Activated T-cell treated with anti-CD3 and anti-CD28 coated beads, Interleukin-2, amount 50 U/mL, for 72 hours (primary cell): ENCODE data around the gene NAGLU. TPM values are rescaled to one million over a fixed set of nuclear protein-coding genes. Genes with fewer than 3 reads are reported as not detected.
A peak's percentile ranks its signal among the peaks of the same experiment; 100 is the strongest.

Experiments
- ATAC-seq, 2 donors: fragments of 150-1000 bp; cut with Tn5 transposase; replicated peaks in 1 of 2; 2 replicates each; pipeline ENCODE4 v1.10.0; 2021; ENCODE audit warnings: moderate library complexity in 2 of 2, mild to moderate bottlenecking in 1 of 2
- DNase-seq, 2 donors: peaks; one replicate each; pipeline ENCODE4 v3.0.0; 2021 to 2022; ENCODE audit warnings: mixed read lengths in 1 of 2
- H3K27ac Mint-ChIP-seq: one replicate; pipeline ENCODE4 v1.8.0; 2022; ENCODE audit warnings: mild to moderate bottlenecking, moderate library complexity, mixed read lengths
- H3K27me3 Mint-ChIP-seq: one replicate; pipeline ENCODE4 v1.8.0; 2022; ENCODE audit warnings: low read depth, mixed read lengths
- H3K36me3 Mint-ChIP-seq, 2 donors: one replicate each; pipeline ENCODE4 v1.8.0; 2022; ENCODE audit warnings: mixed read lengths in 2 of 2, mild to moderate bottlenecking in 1 of 2; ENCODE audit not compliant: insufficient read depth in 2 of 2
- H3K4me1 Mint-ChIP-seq: one replicate; pipeline ENCODE4 v1.8.0; 2022; ENCODE audit warnings: low read depth, mixed read lengths
- H3K4me3 Mint-ChIP-seq, 2 donors: one replicate each; pipeline ENCODE4 v1.8.0; 2022; ENCODE audit warnings: mild to moderate bottlenecking in 2 of 2, mixed read lengths in 2 of 2, moderate library complexity in 2 of 2
- H3K9me3 Mint-ChIP-seq, 2 donors: one replicate each; pipeline ENCODE4 v1.8.0; 2022; ENCODE audit warnings: mixed read lengths in 2 of 2
- total RNA-seq, 2 donors: library from RNA; stranded (reverse); gene quantifications; one replicate each; pipeline ENCODE4 v1.2.3, GENCODE V29; 2022

NAGLU gene
- 1 to 10 TPM; 9.4 to 9.8 TPM for total RNA-seq

DNA sequence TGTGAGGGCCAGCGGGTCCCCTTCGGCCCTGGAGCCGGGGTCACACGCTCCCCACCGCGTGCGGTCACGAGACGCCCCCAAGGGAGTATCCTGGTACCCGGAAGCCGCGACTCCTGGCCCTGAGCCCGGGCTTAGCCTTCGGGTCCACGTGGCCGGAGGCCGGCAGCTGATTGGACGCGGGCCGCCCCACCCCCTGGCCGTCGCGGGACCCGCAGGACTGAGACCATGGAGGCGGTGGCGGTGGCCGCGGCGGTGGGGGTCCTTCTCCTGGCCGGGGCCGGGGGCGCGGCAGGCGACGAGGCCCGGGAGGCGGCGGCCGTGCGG, at the start of gene NAGLU:
Gene NAGLU (plus strand): TSS at position 194 of the 324 bp plus-strand sequence. CDS start 32 bp downstream, at position 226.
- peaks cover 0 to 7% of the 10 kb centered on the region in 2 donors for H3K36me3 Mint-ChIP-seq
- peak within 1 kb of the TSS; percentile 78 for H3K27ac Mint-ChIP-seq
- H3K4me1 Mint-ChIP-seq: peaks cover 50% of the 10 kb centered on the region

DNA sequence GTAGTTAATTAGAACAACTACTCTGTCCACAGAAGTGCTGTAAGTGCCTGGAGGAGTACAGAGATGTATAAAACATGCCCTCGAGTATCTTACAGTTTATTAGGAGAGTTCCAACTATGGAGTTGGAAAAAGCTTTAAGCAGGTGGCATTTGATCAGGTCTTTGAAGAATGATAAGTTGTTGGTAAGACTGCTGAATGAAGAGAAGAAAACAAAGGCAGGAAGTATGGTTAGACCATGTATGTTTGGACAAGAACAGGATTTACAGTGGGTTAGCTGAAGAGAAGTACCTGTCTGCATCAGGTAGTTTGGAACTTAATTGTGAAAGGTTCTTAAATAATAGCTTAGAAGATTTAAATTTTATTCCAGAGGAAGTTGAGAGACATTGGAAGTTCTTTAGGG, 48.0 kb upstream of the NAGLU start:
- Mint-ChIP-seq H3K27me3 (no peaks in the 10 kb centered on the region), H3K4me3 (no peak overlapping the region), H3K27ac (peak overlapping the region; percentile 20), H3K36me3 (peaks cover 8 to 12% of the 10 kb centered on the region in 2 donors), H3K4me1 (peaks cover 27% of the 10 kb centered on the region), H3K9me3 (no peaks in the 10 kb centered on the region)
- DNase-seq (no peak), ATAC-seq (no peak)

More for the DNA sequence above, at the start of gene NAGLU:
- DNase-seq: peak; percentile 92 to 94
- peak within 1 kb of the TSS; percentile 89 to 93 for H3K4me3 Mint-ChIP-seq
- ATAC-seq: peak; percentile 94
- no peaks in the 10 kb centered on the region for H3K27me3 Mint-ChIP-seq
- H3K9me3 Mint-ChIP-seq: no peaks in the 10 kb centered on the region

DNA sequence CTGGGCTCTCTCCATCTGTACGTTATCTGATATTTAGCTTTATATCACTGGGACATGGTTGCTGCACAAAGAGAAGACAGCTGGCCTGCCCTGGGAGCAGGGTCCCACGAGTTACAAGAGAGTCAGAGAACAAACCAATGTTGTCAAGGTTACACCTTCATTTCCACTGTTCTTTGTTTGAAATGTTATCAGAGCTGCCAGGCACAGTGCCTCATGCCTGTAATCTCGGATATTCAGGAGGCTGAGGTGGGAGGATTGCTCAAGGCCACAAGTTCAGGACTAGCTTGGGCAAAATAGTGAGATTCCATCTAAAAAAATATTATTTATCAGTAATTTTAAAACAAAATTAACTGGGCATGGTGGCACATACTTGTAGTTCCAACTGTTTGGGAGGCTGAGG, 42.7 kb upstream of the NAGLU start:
- Mint-ChIP-seq H3K4me3 (no peak overlapping the region), H3K4me1 (no peaks in the 10 kb centered on the region)
- no peak for ATAC-seq

DNA sequence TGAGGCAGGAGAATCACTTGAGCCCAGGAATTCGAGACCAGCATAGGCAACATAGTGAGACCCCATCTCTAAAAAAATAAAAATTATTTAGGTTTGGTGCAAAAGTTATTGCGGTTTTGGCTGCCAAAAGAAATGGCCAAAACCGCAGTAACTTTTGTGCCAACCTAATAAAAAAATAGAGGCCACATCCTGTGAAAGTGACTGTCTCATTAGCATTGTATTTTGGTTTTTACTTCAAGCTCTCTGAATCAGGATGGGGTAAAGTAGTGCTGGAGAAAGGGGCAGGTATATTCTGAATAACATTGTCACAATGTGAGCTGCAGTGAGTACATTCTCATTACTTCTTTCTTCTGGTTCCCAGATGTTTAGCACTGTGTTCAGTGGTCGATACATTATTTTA, 41.4 kb upstream of the NAGLU start:
- ATAC-seq (no peak), DNase-seq (no peak)
- no peaks in the 10 kb centered on the region for H3K27me3 Mint-ChIP-seq
- no peaks in the 10 kb centered on the region for H3K9me3 Mint-ChIP-seq
- no peaks in the 10 kb centered on the region for H3K4me1 Mint-ChIP-seq
- H3K4me3 Mint-ChIP-seq: no peak overlapping the region
- peaks cover 4 to 6% of the 10 kb centered on the region in 2 donors for H3K36me3 Mint-ChIP-seq
- no peak overlapping the region for H3K27ac Mint-ChIP-seq

More for the DNA sequence above, 42.7 kb upstream of the NAGLU start:
- peaks cover 6 to 11% of the 10 kb centered on the region in 2 donors for H3K36me3 Mint-ChIP-seq
- H3K27me3 Mint-ChIP-seq: no peaks in the 10 kb centered on the region
- no peak overlapping the region for H3K27ac Mint-ChIP-seq
- DNase-seq: no peak
- no peaks in the 10 kb centered on the region for H3K9me3 Mint-ChIP-seq

DNA sequence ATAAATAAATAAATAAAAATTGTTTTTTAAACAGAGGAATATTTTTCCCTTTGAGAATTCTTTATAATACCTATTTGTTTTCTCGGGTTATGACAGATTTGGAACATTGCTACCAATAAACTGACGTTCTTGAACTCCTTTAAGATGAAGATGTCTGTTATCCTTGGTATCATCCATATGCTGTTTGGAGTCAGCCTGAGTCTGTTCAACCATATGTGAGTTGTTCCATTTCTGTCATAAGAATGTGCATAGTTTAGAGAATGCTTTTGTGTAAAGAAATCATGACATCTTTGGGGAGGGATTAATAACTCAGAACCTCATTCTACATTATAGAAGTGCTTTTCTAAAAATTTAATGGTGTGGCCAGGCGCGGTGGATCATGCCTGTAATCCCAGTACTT, 37.2 kb upstream of the NAGLU start:
- DNase-seq: no peak
- peaks cover 0 to 2% of the 10 kb centered on the region in 2 donors for H3K36me3 Mint-ChIP-seq
- H3K27ac Mint-ChIP-seq: no peak overlapping the region
- H3K9me3 Mint-ChIP-seq: no peaks in the 10 kb centered on the region
- no peaks in the 10 kb centered on the region for H3K4me1 Mint-ChIP-seq
- no peak overlapping the region for H3K4me3 Mint-ChIP-seq
- no peaks in the 10 kb centered on the region for H3K27me3 Mint-ChIP-seq
- ATAC-seq: no peak

DNA sequence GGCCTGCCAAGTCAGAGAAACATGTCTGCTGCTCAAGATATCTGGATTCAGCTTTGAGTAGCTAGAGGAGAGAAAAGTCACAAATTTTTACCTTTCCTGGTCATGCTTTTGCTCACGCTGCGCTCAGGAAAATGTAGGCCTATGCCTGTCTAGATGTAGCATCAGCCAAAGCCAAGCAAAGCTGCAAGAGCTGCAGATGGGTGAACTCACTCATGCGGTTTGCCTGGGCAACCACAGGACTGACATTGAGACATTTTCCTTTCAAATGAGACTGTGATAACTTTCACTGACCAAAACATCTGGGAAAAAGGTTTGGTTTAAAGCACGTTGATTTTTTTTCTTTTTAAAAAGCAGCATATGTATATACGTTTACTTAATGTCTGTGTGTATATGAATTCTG, 34.0 kb upstream of the NAGLU start:
- no peaks in the 10 kb centered on the region for H3K9me3 Mint-ChIP-seq
- H3K27ac Mint-ChIP-seq: no peak overlapping the region
- DNase-seq (no peak), ATAC-seq (no peak)
- H3K27me3 Mint-ChIP-seq: no peaks in the 10 kb centered on the region
- no peaks in the 10 kb centered on the region for H3K4me1 Mint-ChIP-seq
- H3K36me3 Mint-ChIP-seq: no peaks in the 10 kb centered on the region
- no peak overlapping the region for H3K4me3 Mint-ChIP-seq

DNA sequence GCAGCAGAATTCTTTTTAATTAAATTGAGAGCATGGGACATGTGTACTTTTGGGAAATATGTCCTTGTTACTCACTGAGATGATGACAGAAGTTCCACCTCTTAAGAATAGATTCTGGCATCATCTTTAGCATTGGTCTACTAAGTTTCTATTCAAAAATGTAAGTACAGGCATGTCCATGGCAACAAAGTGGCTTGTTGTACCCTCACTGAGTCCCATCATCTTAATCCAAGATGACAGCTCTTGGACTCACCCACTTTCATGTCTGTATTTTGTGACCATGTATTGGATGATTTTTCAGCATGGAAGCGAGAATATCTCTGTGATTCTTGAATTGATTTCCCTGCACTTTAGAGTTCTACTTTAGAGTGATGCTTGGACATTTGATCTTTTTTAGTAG, 33.1 kb upstream of the NAGLU start:
- Mint-ChIP-seq H3K27ac (no peak overlapping the region), H3K36me3 (peaks cover 0 to 1% of the 10 kb centered on the region in 2 donors), H3K9me3 (no peaks in the 10 kb centered on the region), H3K4me1 (no peaks in the 10 kb centered on the region), H3K27me3 (no peaks in the 10 kb centered on the region), H3K4me3 (no peak overlapping the region)
- DNase-seq: no peak
- no peak for ATAC-seq

DNA sequence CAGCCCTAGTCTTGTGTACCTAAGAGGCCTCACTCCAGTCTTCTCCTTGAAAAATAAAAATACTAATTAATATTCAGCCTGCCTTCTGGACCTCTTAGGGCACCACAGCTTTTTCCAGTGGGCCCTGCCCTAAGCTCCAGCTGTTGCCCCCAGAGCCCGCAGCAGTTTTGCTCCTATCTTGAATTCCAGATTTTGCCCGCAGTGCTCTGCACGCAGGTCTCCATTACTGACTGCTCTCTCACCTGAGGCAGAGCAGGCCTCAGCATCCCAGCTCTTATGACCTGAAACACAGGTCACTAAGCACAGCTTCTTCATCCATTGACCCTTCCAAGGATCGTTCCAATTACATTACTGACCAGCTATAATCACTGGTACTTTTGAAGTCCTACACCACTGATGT, 28.4 kb upstream of the NAGLU start:
- Mint-ChIP-seq H3K4me3 (no peak overlapping the region), H3K4me1 (no peaks in the 10 kb centered on the region), H3K9me3 (no peaks in the 10 kb centered on the region), H3K36me3 (peaks cover 0 to 2% of the 10 kb centered on the region in 2 donors), H3K27ac (no peak overlapping the region), H3K27me3 (peaks cover 5% of the 10 kb centered on the region)
- no peak for ATAC-seq
- DNase-seq: no peak

DNA sequence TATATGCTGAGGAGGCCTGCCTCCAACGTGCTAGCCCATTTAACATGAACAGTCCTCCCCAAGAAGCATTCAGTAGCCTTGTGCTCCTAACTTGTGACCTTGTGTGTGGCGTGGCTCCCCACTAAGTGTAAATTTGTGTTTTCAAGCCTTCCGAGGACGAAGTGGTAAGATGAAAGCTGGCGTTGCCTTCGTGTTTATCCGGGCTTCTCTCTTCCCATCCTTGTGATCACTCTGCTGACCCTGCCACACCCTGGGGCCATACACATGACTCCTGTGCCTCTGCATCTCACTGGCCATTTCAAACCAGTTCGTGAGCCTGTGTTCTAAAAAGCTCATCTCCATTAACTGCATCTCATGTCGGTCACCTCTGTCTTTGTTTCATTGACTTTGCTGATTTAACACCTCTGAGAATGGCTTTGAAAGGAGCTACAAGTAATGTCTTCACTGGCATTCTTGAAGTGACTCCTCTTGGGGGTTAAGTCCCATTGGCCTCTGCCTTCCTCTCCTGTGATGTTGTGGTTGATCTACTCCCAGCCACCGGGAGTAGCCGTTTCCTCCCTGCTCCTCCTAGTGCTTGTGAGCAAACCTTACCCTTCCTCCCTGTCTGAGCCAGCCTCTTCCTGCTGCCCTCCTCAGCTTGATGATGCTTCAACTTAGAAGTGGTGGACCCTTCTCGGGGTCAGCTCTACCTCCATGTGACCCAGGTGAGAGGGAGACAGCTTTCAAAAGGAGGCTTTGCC, 27.4 kb upstream of the NAGLU start:
- no peaks in the 10 kb centered on the region for H3K9me3 Mint-ChIP-seq
- DNase-seq (no peak), ATAC-seq (no peak)
- no peaks in the 10 kb centered on the region for H3K4me1 Mint-ChIP-seq
- no peak overlapping the region for H3K27ac Mint-ChIP-seq
- H3K36me3 Mint-ChIP-seq: peaks cover 0 to 2% of the 10 kb centered on the region in 2 donors
- peaks cover 5% of the 10 kb centered on the region for H3K27me3 Mint-ChIP-seq
- H3K4me3 Mint-ChIP-seq: no peak overlapping the region

DNA sequence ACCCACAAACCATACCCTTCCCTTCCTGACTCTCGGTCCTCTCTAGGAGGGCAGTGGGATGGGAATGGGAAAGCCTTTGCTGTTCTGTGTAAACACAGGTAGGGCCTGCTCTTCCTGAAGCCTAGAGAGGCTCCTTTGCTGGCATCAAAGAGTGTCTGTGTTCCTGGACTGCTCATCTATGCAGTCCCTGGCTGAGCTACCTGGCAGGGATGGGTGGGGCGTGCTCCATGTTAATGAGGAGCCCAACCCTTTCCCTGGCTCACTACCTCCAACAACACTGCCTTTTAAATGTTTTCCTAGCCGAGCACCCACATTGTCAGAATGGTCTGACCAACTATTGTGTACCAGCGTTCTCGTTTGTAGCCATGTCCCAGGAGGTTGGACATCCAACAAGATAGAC, 26.6 kb upstream of the NAGLU start:
- Mint-ChIP-seq H3K27ac (no peak overlapping the region), H3K27me3 (peaks cover 5% of the 10 kb centered on the region)
- no peak for ATAC-seq

DNA sequence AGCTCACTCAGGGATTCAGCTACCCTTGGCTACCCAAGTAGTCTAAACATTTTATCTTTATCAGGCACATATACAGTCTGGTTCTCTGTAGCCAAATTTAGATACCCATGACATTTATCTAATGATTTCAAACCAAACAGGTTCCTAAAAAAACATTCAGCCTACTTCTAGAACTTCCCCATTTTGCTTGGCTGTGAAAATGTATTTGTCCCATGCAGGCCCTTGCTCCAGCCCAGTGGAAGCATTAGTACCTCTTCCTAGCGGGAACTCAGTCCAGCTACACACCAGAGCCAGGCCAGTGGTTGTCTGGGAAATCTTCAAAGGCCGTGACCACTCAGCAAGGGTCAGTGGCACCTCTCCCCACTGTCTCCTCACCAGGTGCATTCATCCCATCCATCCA, 26.2 kb upstream of the NAGLU start:
- H3K27me3 Mint-ChIP-seq: peaks cover 5% of the 10 kb centered on the region
- no peak for ATAC-seq
- no peaks in the 10 kb centered on the region for H3K9me3 Mint-ChIP-seq
- H3K27ac Mint-ChIP-seq: no peak overlapping the region
- H3K4me1 Mint-ChIP-seq: no peaks in the 10 kb centered on the region
- H3K4me3 Mint-ChIP-seq: no peak overlapping the region
- H3K36me3 Mint-ChIP-seq: peaks cover 0 to 2% of the 10 kb centered on the region in 2 donors
- DNase-seq: no peak

More for the DNA sequence above, 26.6 kb upstream of the NAGLU start:
- H3K4me3 Mint-ChIP-seq: no peak overlapping the region
- no peak for DNase-seq
- no peaks in the 10 kb centered on the region for H3K4me1 Mint-ChIP-seq
- no peaks in the 10 kb centered on the region for H3K9me3 Mint-ChIP-seq
- H3K36me3 Mint-ChIP-seq: peaks cover 0 to 2% of the 10 kb centered on the region in 2 donors

DNA sequence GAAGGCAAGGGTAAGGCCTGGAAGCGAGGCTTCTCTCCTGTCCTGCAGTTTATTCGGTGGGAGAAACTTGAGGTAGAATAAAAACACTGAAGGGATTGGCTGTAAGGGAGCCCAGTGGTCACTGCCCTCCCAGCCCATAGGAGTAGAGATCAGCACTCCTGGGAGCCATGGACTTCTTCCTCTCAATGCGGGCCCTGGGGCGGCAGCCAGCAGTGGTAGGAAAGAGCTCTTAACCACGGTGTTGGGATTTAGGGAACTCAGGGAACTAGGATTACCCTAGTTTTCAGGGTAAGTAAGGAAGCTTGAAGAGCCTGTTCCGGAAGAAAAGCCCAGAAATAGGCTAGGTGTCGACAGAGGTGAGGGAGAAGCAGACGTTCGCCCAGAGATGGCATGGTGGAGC, 23.8 kb upstream of the NAGLU start:
- Mint-ChIP-seq H3K27me3 (peaks cover 5% of the 10 kb centered on the region), H3K9me3 (no peaks in the 10 kb centered on the region), H3K27ac (no peak overlapping the region), H3K4me3 (no peak overlapping the region), H3K36me3 (peaks cover 0 to 2% of the 10 kb centered on the region in 2 donors), H3K4me1 (no peaks in the 10 kb centered on the region)
- no peak for DNase-seq
- ATAC-seq: no peak

DNA sequence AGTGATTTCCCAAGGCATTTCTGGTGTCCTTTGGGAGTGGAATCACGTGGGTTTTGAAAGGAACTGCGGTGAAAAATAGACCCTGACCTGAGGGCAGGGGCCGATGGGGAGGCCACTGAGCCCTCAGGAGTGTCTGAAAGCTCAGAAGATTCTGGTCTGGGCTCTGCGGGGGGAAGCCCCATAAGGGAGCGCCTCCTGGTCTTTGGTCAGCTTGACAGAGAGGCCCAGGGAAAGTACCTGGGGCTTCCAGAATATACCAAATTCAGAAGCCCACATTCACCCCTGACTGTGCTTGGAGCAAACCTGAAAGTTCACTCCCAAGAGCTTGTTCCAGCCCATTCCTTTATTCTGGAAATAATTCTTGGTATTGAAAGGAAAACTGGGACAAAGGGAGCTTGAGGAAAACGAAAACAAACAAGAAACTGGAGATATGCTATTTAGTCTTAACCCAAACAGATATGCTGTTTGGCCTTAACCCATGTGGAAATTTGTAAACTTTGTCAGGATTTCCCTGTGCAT, 23.2 kb upstream of the NAGLU start:
- H3K9me3 Mint-ChIP-seq: no peaks in the 10 kb centered on the region

DNA sequence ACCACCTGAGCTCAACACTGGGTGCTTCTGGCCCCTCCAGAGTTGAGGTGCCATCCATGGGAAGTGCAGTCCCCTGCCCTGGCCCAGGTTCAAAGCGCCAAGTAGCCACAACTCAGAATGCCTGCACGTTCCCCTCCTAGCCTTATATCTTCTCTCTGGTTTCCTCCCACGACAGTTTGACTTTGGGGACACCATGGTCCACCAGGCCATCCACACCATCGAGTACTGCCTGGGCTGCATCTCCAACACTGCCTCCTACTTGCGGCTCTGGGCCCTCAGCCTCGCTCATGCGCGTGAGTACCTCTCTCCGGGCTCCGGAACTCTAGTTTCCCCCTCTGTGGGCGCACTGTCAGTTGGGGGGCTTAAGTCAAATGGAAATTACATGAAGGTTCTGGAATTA, 22.4 kb upstream of the NAGLU start:
- Mint-ChIP-seq H3K4me1 (no peaks in the 10 kb centered on the region), H3K4me3 (no peak overlapping the region), H3K36me3 (no peaks in the 10 kb centered on the region), H3K27ac (no peak overlapping the region), H3K27me3 (peaks cover 5% of the 10 kb centered on the region), H3K9me3 (no peaks in the 10 kb centered on the region)
- DNase-seq (no peak), ATAC-seq (no peak)

More for the DNA sequence above, 23.2 kb upstream of the NAGLU start:
- H3K4me1 Mint-ChIP-seq: no peaks in the 10 kb centered on the region
- H3K27me3 Mint-ChIP-seq: peaks cover 5% of the 10 kb centered on the region
- H3K36me3 Mint-ChIP-seq: peaks cover 0 to 2% of the 10 kb centered on the region in 2 donors
- H3K4me3 Mint-ChIP-seq: no peak overlapping the region
- DNase-seq: no peak
- no peak for ATAC-seq
- no peak overlapping the region for H3K27ac Mint-ChIP-seq
